Lower leg skin (tissue), 4 donors: Measurements from ENCODE around the gene EIPR1. TPM values are rescaled to one million over a fixed set of nuclear protein-coding genes. Genes with fewer than 3 reads are reported as not detected.

ENCODE experiments used
- DNase-seq, 2 donors: peaks; one replicate each; pipeline ENCODE4 v3.0.0-alpha.2; 2019; ENCODE audit warnings: low spot score in 2 of 2
- H3K4me3 ChIP-seq: fragments of 200-600 bp; sonication (generic); 2 replicates; pipeline ENCODE4 v1.5.1; 2017; ENCODE audit warnings: mild to moderate bottlenecking, low read depth; ENCODE audit not compliant: poor library complexity, severe bottlenecking
- CTCF ChIP-seq, 3 donors: fragments of 450-650 bp; IDR thresholded peaks; one replicate each; pipeline ENCODE4 v1.5.1; 2016; ENCODE audit warnings: antibody characterized with exemption in 3 of 3, mild to moderate bottlenecking in 3 of 3, moderate library complexity in 2 of 3
- POLR2A ChIP-seq, 2 donors: fragments of 450-650 bp; IDR thresholded peaks; one replicate each; pipeline ENCODE4 v1.6.1; 2016 to 2017; ENCODE audit warnings: antibody characterized with exemption in 2 of 2, mild to moderate bottlenecking in 1 of 2, moderate library complexity in 1 of 2
- WGBS, 2 donors: methylation state at CpG; one replicate each; pipeline ENCODE4 v1.1.5; 2018; 5-methylcytosine and 5-hydroxymethylcytosine counted together
- intact Hi-C: fragments of 100-400 bp; cut with DNase I; formaldehyde crosslinking; loops from one replicate; pipeline ENCODE4 v1.15.0; 2023; ENCODE audit warnings: low total_unique reads
- total RNA-seq, 4 donors: library from RNA; depleted of rRNA; stranded (reverse); fragments of >200 nt; gene quantifications; one replicate each; pipeline ENCODE4 v1.1.0, GENCODE V29; 2016

The EIPR1 gene
- total RNA-seq, 4 donors from 2014 or later, result 11.8 to 44.7 (median 26.9) TPM

- no peak for DNase-seq
- WGBS, 2 donors, result 91 to 94% methylated on average over 17 to 29 of the region's 29 CpGs
- no peak for TF ChIP-seq POLR2A (IDR thresholded peaks at IDR 0.05)
- no peak for TF ChIP-seq CTCF (IDR thresholded peaks at IDR 0.05)
- no peak overlapping the region for H3K4me3 ChIP-seq
- intact Hi-C loops, result no loop called here
Measured at GRCh38 chr2:3170792-3171455, 206.7 kb downstream of the EIPR1 start.

GRCh38 chr2:3169106-3169870 is 208.3 kb downstream of the EIPR1 start:
- no peak for TF ChIP-seq POLR2A (IDR thresholded peaks at IDR 0.05)
- no peak for TF ChIP-seq CTCF (IDR thresholded peaks at IDR 0.05)
- DNase-seq, result no peak
- H3K4me3 ChIP-seq, result no peak overlapping the region
- intact Hi-C loops, result no loop called here
- 71 to 74% methylated on average over 20 of the region's 20 CpGs for WGBS, 2 donors

- DNase-seq, result peak in 1 of 2 donors; percentile 59
- 47 to 49% methylated on average over 14 to 17 of the region's 17 CpGs for WGBS, 2 donors
- intact Hi-C loops, result no loop called here
- TF ChIP-seq CTCF (IDR thresholded peaks at IDR 0.05) (no peak), POLR2A (IDR thresholded peaks at IDR 0.05) (no peak)
- no peak overlapping the region for H3K4me3 ChIP-seq
Measured at GRCh38 chr2:3168230-3168891, 209.3 kb downstream of the EIPR1 start.

- TF ChIP-seq POLR2A (IDR thresholded peaks at IDR 0.05) (no peak), CTCF (IDR thresholded peaks at IDR 0.05) (no peak)
- 95 to 98% methylated on average over 2 of the region's 2 CpGs for WGBS, 2 donors
- intact Hi-C loops, result no loop called here
- no peak overlapping the region for H3K4me3 ChIP-seq
- no peak for DNase-seq
Measured at GRCh38 chr2:3163401-3163800, 214.2 kb downstream of the EIPR1 start.

- TF ChIP-seq CTCF (IDR thresholded peaks at IDR 0.05), result no peak
- no peak for TF ChIP-seq POLR2A (IDR thresholded peaks at IDR 0.05)
- H3K4me3 ChIP-seq, result no peak overlapping the region
- WGBS, 2 donors, result 84 to 99% methylated on average over 6 of the region's 6 CpGs
- intact Hi-C loops, result no loop called here
- no peak for DNase-seq
Measured at GRCh38 chr2:3162442-3163077, 215.1 kb downstream of the EIPR1 start.
